Measurements from ENCODE around the gene UBE2D2. TPM values are rescaled to one million over a fixed set of nuclear protein-coding genes. Genes with fewer than 3 reads are reported as not detected.
"Not testable (repeated sequence)": the region's sequence is repeated elsewhere in the genome, so short reads cannot be mapped to it uniquely, and the experiment has no call there.

Gene UBE2D2
- total and polyA plus RNA-seq, 2 of the 13 experiments (the other 11 are each of a cell fraction or from before 2014, with no cell fraction given) = 79.1 to 109 TPM

DNA sequence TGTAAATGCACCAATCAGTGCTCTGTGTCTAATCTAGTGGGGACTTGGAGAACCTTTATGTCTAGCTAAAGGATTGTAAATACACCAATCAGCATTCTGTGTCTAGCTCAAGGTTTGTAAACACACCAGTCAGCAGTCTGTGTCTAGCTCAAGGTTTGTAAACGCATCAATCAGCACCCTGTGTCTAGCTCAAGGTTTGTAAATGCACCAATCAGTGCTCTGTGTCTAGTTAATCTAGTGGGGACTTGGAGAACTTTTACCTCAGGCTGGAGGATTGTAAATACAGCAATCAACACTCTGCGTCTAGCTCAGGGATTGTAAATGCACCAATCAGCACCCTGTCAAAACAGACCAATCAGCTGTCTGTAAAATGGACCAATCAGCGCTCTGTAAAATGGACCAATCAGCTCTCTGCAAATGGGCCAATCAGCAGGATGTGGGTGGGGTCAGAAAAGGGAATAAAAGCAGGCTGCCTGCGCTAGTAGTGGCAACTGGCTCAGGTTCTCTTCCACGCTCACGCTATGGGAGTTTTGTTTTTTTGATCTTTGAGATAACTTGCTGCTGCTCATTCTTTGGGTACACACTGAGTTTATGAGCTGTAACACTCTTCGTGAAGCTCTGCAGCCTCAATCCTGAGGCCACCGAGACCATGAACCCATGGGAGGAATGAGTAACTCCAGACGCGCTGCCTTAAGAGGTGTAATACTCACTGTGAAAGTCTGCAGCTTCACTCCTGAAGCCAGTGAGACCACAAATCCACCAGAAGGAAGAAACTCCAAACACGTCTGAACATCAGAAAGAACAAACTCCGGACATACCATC lies 10.9 kb upstream of the UBE2D2 start:
- H3K27ac ChIP-seq (ENCODE audit: extremely low read length, insufficient read depth, low read length); intact Hi-C loops (cut with micrococcal nuclease; ENCODE audit: unreplicated experiment); H3K9ac ChIP-seq (ENCODE audit: insufficient read depth, low read depth, low read length); FAIRE-seq; H2AFZ ChIP-seq (ENCODE audit: low read length); H3K27me3 ChIP-seq (ENCODE audit: control insufficient read depth in 1 of 2, insufficient read depth in 2 of 2, low read length in 2 of 2); DNase-seq (ENCODE audit: low spot score); in situ Hi-C loops (cut with HindIII; ENCODE audit: extremely low pct_ligation_motif_present, low pct_unique_long_range_greater_than_20kb); H3K4me3 ChIP-seq (replicated peaks in 1 of 3; ENCODE audit: insufficient read depth in 1 of 3, low read depth in 2 of 3, low read length in 3 of 3); H3K36me3 ChIP-seq (replicated peaks in 1 of 2; ENCODE audit: control insufficient read depth in 1 of 2, insufficient read depth in 2 of 2, low read length in 2 of 2); CTCF ChIA-PET (ENCODE audit: low intra/inter-chr PET ratio, low total read pairs); H4K20me1 ChIP-seq (ENCODE audit: insufficient read depth, low read length); H3K79me2 ChIP-seq (ENCODE audit: insufficient read depth, low read length); H3K4me2 ChIP-seq (ENCODE audit: low read depth, low read length); H3K9me3 ChIP-seq (ENCODE audit: low read length); TF ChIP-seq CREB1 (CRISPR knock-in tag; IDR thresholded peaks at IDR 0.05); NONO (IDR thresholded peaks at IDR 0.05): not testable (repeated sequence)
- WGBS (ENCODE audit: low lambda C conversion rate) = 92% methylated on average over 12 of the region's 12 CpGs
- TSS peak; percentile 52 for BruUV-seq (replicated peaks)
- POLR2A ChIA-PET = interaction anchor here (0.5 to 4.4 kb wide), 6 partner anchors 8 to 47 kb away, joined by 3 to 45 read pairs (median 3); partner anchors contain the start of gene UBE2D2
- H3K4me1 ChIP-seq (ENCODE audit: insufficient read depth, low read length) = peaks cover 32% of the 10 kb centered on the region
- ATAC-seq = peak; percentile 20
- TF ChIP-seq ZC3H13 (CRISPR knock-in tag; IDR thresholded peaks at IDR 0.05) = 0 out of 2 replicates have a peak, but pooled peaks have one; percentile 15
- TF ChIP-seq, protein P1, sequence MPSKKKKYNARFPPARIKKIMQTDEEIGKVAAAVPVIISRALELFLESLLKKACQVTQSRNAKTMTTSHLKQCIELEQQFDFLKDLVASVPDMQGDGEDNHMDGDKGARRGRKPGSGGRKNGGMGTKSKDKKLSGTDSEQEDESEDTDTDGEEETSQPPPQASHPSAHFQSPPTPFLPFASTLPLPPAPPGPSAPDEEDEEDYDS (CRISPR knock-in tag; IDR thresholded peaks at IDR 0.05) = 0 out of 2 replicates have a peak, but pooled peaks have one; percentile 41
- TF ChIP-seq FOXP1 (IDR thresholded peaks at IDR 0.05) = 0 out of 2 replicates have a peak, but pooled peaks have one; percentile 26
- TF ChIP-seq FOXP1 (CRISPR knock-in tag; IDR thresholded peaks at IDR 0.05) = peak; percentile 42; the same call in 1 of the 2 replicates
- peak; percentile 1; the same call in 1 of the 2 replicates for TF ChIP-seq CREB1 (IDR thresholded peaks at IDR 0.05)
- TF ChIP-seq ZMYM4 (CRISPR knock-in tag; IDR thresholded peaks at IDR 0.05) = peak; percentile 78
- TF ChIP-seq, protein P2, sequence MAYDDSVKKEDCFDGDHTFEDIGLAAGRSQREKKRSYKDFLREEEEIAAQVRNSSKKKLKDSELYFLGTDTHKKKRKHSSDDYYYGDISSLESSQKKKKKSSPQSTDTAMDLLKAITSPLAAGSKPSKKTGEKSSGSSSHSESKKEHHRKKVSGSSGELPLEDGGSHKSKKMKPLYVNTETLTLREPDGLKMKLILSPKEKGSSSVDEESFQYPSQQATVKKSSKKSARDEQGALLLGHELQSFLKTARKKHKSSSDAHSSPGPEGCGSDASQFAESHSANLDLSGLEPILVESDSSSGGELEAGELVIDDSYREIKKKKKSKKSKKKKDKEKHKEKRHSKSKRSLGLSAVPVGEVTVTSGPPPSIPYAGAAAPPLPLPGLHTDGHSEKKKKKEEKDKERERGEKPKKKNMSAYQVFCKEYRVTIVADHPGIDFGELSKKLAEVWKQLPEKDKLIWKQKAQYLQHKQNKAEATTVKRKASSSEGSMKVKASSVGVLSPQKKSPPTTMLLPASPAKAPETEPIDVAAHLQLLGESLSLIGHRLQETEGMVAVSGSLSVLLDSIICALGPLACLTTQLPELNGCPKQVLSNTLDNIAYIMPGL (CRISPR knock-in tag; IDR thresholded peaks at IDR 0.05; ENCODE audit: borderline replicate concordance in 1 of 2, low read depth in 1 of 2) = 0 out of 4 replicates have a peak, but pooled peaks of 1 of the 2 experiments have one; percentile 19
- peak; percentile 80 for TF ChIP-seq NFYC (CRISPR knock-in tag; IDR thresholded peaks at IDR 0.05)
- peak; percentile 39; the same call in 1 of the 2 replicates for TF ChIP-seq MAFF (IDR thresholded peaks at IDR 0.05; ENCODE audit: low read depth, low read length)
- 0 out of 2 replicates have a peak, but pooled peaks have one; percentile 24 for TF ChIP-seq ZNF605 (CRISPR knock-in tag; IDR thresholded peaks at IDR 0.05)
- 0 out of 2 replicates have a peak, but pooled peaks have one; percentile 39 for TF ChIP-seq ZNF430 (CRISPR knock-in tag; IDR thresholded peaks at IDR 0.05)
- 0 out of 2 replicates have a peak, but pooled peaks have one; percentile 33 for TF ChIP-seq SETDB1 (CRISPR knock-in tag; IDR thresholded peaks at IDR 0.05; ENCODE audit: borderline replicate concordance)
- 0 out of 2 replicates have a peak, but pooled peaks have one; percentile 42 for TF ChIP-seq ARID2 (CRISPR knock-in tag; IDR thresholded peaks at IDR 0.05; ENCODE audit: borderline replicate concordance)
- TF ChIP-seq, protein P3, sequence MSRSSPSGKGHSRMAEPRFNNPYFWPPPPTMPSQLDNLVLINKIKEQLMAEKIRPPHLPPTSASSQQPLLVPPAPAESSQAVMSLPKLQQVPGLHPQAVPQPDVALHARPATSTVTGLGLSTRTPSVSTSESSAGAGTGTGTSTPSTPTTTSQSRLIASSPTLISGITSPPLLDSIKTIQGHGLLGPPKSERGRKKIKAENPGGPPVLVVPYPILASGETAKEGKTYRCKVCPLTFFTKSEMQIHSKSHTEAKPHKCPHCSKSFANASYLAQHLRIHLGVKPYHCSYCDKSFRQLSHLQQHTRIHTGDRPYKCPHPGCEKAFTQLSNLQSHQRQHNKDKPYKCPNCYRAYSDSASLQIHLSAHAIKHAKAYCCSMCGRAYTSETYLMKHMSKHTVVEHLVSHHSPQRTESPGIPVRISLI (CRISPR knock-in tag; IDR thresholded peaks at IDR 0.05; ENCODE audit: borderline replicate concordance) = 0 out of 2 replicates have a peak, but pooled peaks have one; percentile 8
- TF ChIP-seq NR2F2 (IDR thresholded peaks at IDR 0.05; ENCODE audit: borderline replicate concordance, low read depth) = 0 out of 2 replicates have a peak, but pooled peaks have one; percentile 21
- peak; percentile 72 for TF ChIP-seq POGZ (CRISPR knock-in tag; IDR thresholded peaks at IDR 0.05)
- peak; percentile 80 for TF ChIP-seq NFYB (CRISPR knock-in tag; IDR thresholded peaks at IDR 0.05)
- 0 out of 2 replicates have a peak, but pooled peaks have one; percentile 32 for TF ChIP-seq ZNF44 (CRISPR knock-in tag; IDR thresholded peaks at IDR 0.05)
- TF ChIP-seq NONO (CRISPR knock-in tag; conservative IDR thresholded peaks at IDR 0.05) = 0 out of 2 replicates have a peak, but pooled peaks have one; percentile 45
- peak; percentile 42 for TF ChIP-seq POLR2AphosphoS5 (IDR thresholded peaks at IDR 0.05; ENCODE audit: low read depth, low read length)
